ENCODE data around the gene ZDHHC9.

The ZDHHC9 gene

GRCh38 chrX:129795584-129795983, 48.1 kb downstream of the ZDHHC9 start:
- no peak for TF ChIP-seq CTCF (IDR thresholded peaks at IDR 0.05)

GRCh38 chrX:129793604-129794191, 50.0 kb downstream of the ZDHHC9 start:
- TF ChIP-seq CTCF (IDR thresholded peaks at IDR 0.05) = no peak

GRCh38 chrX:129792586-129793291, 50.9 kb downstream of the ZDHHC9 start:
- TF ChIP-seq CTCF (IDR thresholded peaks at IDR 0.05) = no peak

GRCh38 chrX:129791961-129792570, 51.6 kb downstream of the ZDHHC9 start:
- no peak for TF ChIP-seq CTCF (IDR thresholded peaks at IDR 0.05)

DNA sequence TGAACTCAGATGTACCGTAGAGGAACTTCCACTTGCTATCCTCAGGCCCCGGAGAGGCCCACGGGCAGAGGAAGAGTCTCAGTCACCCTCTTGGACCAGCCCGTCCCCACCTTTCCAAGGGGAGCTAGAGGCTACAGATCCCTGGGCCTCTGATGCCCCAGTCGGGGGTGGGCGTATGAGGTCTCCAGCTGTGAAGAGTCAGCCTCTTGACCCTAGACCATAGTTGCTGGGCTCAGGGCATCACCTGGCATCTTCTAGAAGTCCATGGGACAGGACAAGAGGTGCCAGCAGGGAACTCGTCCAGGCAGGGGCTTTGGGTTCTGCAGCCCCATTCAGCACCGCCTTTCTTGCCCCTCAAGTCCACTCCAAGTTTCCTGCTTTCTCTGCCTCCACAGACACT, 52.4 kb downstream of the ZDHHC9 start:
- no peak for TF ChIP-seq CTCF (IDR thresholded peaks at IDR 0.05)

DNA sequence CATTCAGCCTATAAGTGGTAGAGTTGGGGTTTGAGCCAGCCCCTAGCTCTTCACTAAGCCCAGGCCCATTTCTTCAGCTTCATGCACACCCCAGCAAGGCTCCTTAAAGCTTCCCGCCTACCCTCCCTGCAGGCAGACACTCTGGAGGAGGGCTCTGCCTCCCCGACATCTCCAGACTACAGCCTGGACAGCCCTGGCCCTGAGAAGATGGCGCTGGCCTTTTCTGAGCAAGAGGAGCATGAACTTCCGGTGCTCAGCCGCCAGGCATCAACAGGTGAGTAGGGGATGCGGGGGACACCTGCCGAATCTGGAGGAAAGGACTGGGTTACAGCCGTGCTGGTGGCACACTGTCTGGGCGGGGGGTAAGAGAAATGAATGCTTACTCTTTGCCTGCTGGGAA, 52.9 kb downstream of the ZDHHC9 start:
- no peak for TF ChIP-seq CTCF (IDR thresholded peaks at IDR 0.05)

DNA sequence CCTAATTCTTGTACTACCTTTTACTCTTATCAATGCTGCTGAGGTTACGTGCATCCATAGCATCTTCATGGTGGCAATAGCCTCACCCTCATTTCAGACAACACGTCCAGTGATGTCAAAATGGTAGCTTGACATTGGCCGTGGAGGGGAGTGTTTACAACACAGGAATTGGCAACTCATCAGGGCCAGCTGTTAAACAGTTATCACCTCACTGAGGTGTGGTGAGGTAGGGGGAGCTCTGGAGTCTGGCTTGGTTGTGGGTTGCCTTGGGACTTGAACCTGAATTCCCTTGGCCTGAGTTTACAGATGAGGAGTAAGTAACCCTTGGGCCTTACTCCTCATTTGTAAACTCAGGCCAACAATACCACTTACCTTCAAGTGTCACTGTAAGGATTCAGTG, 53.5 kb downstream of the ZDHHC9 start:
- no peak for TF ChIP-seq CTCF (IDR thresholded peaks at IDR 0.05)

All from LNCAP (cell line).